ENCODE data around the gene FADD. TPM values are rescaled to one million over a fixed set of nuclear protein-coding genes. Genes with fewer than 3 reads are reported as not detected.

Gene FADD, protein sequence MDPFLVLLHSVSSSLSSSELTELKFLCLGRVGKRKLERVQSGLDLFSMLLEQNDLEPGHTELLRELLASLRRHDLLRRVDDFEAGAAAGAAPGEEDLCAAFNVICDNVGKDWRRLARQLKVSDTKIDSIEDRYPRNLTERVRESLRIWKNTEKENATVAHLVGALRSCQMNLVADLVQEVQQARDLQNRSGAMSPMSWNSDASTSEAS
- 10 to 100 TPM in 1 of 2 donors, 1 to 10 TPM in 1; 7.1 to 11.1 TPM for total RNA-seq

DNA sequence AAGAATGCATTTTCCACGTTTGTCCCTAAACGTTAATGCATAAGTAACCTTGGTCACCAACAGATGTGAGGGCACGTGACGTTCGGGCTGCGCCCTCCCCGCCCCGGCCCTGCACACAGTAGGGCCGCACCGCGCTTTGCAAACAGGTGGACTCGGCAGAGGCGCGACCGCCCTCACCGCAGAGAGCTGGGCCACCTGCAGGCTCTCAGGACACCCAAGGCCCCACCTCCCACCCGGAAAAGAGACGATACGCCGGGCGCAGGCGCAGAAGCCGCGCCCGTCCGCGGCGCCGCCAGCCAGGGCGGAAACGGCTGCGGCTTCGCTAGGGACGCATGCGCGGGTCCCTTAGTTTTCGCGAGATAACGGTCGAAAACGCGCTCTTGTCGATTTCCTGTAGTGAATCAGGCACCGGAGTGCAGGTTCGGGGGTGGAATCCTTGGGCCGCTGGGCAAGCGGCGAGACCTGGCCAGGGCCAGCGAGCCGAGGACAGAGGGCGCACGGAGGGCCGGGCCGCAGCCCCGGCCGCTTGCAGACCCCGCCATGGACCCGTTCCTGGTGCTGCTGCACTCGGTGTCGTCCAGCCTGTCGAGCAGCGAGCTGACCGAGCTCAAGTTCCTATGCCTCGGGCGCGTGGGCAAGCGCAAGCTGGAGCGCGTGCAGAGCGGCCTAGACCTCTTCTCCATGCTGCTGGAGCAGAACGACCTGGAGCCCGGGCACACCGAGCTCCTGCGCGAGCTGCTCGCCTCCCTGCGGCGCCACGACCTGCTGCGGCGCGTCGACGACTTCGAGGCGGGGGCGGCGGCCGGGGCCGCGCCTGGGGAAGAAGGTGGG, at the start of gene FADD:
Gene FADD, plus strand, starts transcription at position 377 of the 831 bp plus-strand sequence. Its CDS starts 164 bp downstream, at position 541.
- H3K4me3 ChIP-seq: peak within 1 kb of the TSS; percentile 86 to 99

DNA sequence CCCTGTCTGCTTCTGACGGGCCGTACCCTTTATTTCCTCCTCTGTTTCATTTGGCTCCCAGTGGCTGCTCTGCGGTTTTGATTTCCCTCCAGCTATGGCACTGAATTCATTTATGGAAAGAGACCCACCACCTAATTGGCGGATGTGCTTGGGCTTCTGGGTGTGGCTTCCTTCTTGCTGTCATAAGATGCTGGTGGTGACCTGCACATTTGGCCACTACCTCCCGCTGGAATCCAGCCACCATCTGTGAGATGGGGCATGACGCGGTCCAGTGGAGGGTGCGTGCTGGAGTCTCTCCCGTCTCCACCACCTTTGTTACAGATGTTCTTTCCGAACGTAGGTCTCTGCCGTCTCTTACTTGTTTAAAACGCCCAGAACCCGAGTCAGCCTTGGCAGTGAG, 47.7 kb upstream of the FADD start:
- no peaks in the 10 kb centered on the region for H3K36me3 ChIP-seq
- no peaks in the 10 kb centered on the region for H3K4me1 ChIP-seq
- H3K9me3 ChIP-seq: no peaks in the 10 kb centered on the region
- H3K27ac ChIP-seq: no peak overlapping the region
- H3K27me3 ChIP-seq: no peaks in the 10 kb centered on the region
- DNase-seq (ENCODE audit: low spot score): no peak
- H3K4me3 ChIP-seq: no peak overlapping the region
- TF ChIP-seq, protein P1, sequence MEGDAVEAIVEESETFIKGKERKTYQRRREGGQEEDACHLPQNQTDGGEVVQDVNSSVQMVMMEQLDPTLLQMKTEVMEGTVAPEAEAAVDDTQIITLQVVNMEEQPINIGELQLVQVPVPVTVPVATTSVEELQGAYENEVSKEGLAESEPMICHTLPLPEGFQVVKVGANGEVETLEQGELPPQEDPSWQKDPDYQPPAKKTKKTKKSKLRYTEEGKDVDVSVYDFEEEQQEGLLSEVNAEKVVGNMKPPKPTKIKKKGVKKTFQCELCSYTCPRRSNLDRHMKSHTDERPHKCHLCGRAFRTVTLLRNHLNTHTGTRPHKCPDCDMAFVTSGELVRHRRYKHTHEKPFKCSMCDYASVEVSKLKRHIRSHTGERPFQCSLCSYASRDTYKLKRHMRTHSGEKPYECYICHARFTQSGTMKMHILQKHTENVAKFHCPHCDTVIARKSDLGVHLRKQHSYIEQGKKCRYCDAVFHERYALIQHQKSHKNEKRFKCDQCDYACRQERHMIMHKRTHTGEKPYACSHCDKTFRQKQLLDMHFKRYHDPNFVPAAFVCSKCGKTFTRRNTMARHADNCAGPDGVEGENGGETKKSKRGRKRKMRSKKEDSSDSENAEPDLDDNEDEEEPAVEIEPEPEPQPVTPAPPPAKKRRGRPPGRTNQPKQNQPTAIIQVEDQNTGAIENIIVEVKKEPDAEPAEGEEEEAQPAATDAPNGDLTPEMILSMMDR (IDR thresholded peaks at IDR 0.05): no peak

More for the DNA sequence above, at the start of gene FADD:
- no peaks in the 10 kb centered on the region for H3K27me3 ChIP-seq
- TF ChIP-seq, protein P1 (IDR thresholded peaks at IDR 0.05): no peak
- no peaks in the 10 kb centered on the region for H3K9me3 ChIP-seq
- peaks cover 0 to 30% of the 10 kb centered on the region in 2 donors for H3K4me1 ChIP-seq
- H3K27ac ChIP-seq: peak within 1 kb of the TSS; percentile 92
- H3K36me3 ChIP-seq: peaks cover 10% of the 10 kb centered on the region
- DNase-seq (ENCODE audit: low spot score): peak; percentile 90

DNA sequence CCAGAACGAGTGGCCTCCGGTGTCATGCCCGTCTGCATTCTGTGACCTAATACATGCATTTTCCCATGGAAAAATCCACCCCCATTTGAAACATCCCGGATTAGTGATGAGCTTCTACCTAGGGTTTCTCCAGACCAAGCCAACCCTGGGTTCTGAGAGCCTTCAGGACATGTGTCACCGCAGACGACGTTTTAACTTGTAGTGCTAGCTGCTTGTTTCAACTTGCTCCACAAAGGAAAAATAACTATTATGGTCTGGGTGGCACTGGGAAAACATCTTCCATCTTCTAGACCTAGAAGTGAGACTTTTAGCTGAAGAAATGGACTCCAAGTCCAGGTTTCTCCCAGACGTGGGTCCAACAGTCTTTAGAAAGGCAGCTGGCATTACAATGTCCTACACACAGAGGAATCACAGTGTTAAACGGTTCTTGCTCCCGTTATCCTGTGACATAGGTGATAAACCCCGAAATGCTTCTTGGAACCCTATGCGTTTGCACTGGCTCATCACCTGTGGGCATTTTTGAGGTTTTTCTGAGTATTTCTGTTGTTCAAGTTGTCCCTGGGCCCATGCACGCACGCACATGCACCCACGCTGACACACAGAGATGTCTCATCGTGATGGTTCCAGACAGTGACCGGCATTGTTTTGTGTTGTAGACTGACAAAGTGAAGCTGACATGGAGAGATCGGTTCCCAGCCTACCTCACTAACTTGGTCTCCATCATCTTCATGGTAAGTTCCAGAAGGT, 46.6 kb upstream of the FADD start:
- no peak for DNase-seq (ENCODE audit: low spot score)
- Histone ChIP-seq H3K27ac (no peak overlapping the region), H3K27me3 (no peaks in the 10 kb centered on the region), H3K4me3 (no peak overlapping the region), H3K9me3 (no peaks in the 10 kb centered on the region), H3K36me3 (no peaks in the 10 kb centered on the region), H3K4me1 (no peaks in the 10 kb centered on the region)
- TF ChIP-seq, protein P1 (IDR thresholded peaks at IDR 0.05): no peak

DNA sequence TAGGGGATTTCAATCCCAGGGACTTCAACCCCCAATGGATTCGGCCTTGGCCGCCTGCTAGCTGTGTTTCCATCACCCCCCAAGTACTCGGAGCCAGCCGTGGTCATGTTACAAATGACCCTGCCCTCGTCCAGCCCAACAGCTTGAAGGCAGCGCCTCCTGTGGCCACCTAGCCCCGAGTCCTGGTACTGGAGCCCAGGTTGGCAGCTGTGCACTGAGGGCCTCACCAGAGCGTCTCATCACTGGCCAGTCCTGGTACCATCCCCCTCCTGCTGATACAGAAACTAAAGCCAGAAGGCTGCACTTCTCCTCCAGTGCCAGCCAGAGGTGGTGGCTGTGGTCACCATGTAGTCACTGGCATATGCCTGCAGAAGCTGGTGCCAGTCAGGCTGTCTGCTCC, 44.9 kb upstream of the FADD start:
- H3K27ac ChIP-seq: no peak overlapping the region
- no peaks in the 10 kb centered on the region for H3K27me3 ChIP-seq
- no peak overlapping the region for H3K4me3 ChIP-seq
- TF ChIP-seq, protein P1 (IDR thresholded peaks at IDR 0.05): peak in 1 of 2 donors; percentile 46
- no peak for DNase-seq (ENCODE audit: low spot score)
- H3K4me1 ChIP-seq: no peaks in the 10 kb centered on the region
- no peaks in the 10 kb centered on the region for H3K9me3 ChIP-seq
- no peaks in the 10 kb centered on the region for H3K36me3 ChIP-seq

DNA sequence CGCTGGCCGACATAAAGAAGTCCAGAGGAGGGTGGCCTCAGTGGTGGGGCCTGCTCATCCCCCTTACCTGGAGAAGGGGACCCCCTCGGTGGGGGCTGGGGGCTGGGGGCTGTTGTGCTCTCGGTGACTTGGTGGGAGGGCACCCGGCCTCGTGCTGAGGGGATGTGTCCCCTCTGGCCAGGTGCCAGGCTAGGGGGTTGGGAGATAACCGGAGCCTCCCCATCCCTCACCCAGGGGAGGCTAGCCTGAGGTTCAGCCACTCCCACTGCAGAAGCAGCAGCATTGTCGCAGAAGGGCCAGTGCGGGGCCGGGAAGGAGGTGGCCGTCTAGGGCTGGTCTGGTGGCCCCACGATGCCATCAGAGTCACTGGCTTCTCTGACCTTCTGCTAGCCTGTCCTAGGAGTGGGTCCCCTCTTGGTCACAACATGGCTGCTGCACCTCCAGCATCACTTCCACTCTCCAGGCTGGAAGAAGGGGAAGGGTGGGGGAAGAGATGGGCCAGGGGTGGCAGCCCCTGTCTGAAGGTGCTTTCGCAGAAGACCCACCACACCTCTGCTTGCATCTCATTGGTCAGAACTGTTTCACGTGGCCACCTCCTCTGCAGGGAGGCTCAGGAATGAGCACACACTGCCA, 44.2 kb upstream of the FADD start:
- no peaks in the 10 kb centered on the region for H3K36me3 ChIP-seq
- no peaks in the 10 kb centered on the region for H3K9me3 ChIP-seq
- TF ChIP-seq, protein P1 (IDR thresholded peaks at IDR 0.05): no peak
- no peaks in the 10 kb centered on the region for H3K27me3 ChIP-seq
- no peak for DNase-seq (ENCODE audit: low spot score)
- no peak overlapping the region for H3K4me3 ChIP-seq
- H3K4me1 ChIP-seq: no peaks in the 10 kb centered on the region
- H3K27ac ChIP-seq: no peak overlapping the region
